HG02938 (cell line): ENCODE data around the gene PIPOX.

Experiments used
- ATAC-seq: cut with Tn5 transposase; IDR thresholded peaks from one replicate; pipeline ENCODE4 v1.9.1; 2021; ENCODE audit warnings: mild to moderate bottlenecking, moderate library complexity; ENCODE audit not compliant: unreplicated experiment

Gene PIPOX

GRCh38 chr17:29094101-29094708 lies 51.3 kb downstream of the PIPOX start:
- ATAC-seq, result no peak

- ATAC-seq, result no peak
Measured at GRCh38 chr17:29095439-29095838, 52.5 kb downstream of the PIPOX start.

- ATAC-seq, result no peak
Measured at GRCh38 chr17:29096094-29096493, 53.2 kb downstream of the PIPOX start.

- ATAC-seq, result no peak
Measured at GRCh38 chr17:29099527-29099926, 56.6 kb downstream of the PIPOX start.

- ATAC-seq, result no peak
Measured at GRCh38 chr17:29100296-29100695, 57.4 kb downstream of the PIPOX start.

DNA sequence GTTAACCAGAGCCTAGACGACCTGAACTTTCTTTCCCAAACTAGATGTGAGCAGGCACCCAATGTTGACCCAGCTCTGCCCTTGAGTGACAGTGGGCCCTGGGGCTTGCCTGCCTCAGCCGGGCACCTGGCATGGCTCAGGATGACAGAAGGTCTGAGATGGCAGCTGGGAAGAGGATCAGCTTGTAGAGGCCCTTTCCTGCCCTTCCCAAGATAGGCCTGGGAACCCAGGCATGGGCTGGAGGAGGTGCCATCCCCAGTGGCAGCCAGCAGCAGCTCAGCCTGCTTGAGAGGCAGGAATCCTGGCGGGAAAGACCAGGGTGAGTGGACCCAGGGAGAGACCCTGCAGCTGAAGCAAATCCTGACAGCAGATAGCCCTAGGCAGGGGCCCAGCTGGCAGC lies 59.1 kb downstream of the PIPOX start:
- ATAC-seq, result no peak

- no peak for ATAC-seq
Measured at GRCh38 chr17:29102741-29103181, 59.8 kb downstream of the PIPOX start.

DNA sequence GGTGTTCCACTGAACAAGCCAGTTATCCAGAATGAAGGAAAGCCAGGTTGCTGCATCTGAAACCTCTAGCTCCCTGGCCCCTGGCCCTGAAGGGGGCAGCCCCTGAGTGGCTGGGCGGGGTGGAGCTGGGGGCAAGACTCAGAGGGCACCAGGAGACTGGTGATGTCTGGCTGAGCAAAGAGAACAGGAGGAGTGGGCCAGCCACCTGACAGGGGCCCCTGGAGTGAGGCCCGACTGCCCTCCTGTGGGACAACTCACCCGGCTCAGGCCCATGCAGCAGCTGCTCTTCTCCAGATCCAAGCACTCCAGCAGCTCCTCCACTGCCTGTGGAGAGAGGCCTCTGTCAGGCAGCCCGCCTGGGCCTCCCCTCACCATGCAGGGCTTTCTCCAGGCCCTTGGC lies 60.4 kb downstream of the PIPOX start:
- ATAC-seq, result no peak
